ENCODE data around the gene DARS1.

Gene DARS1

GRCh38 chr2:135985018-135985825, at the start of gene DARS1:
DARS1 (minus strand) TSS chr2:135985626; CDS start chr2:135985468, 158 bp downstream.
- peak; percentile 57 to 92 (median 84) for DNase-seq

- DNase-seq: no peak
Observed at GRCh38 chr2:136034629-136035028, 49.2 kb upstream of the DARS1 start.

- DNase-seq: no peak
Observed at GRCh38 chr2:136032817-136033535, 47.5 kb upstream of the DARS1 start.

- no peak for DNase-seq
Observed at GRCh38 chr2:136032192-136032591, 46.8 kb upstream of the DARS1 start.

GRCh38 chr2:136031711-136032110, 46.3 kb upstream of the DARS1 start:
- DNase-seq: no peak

- DNase-seq: no peak
Observed at GRCh38 chr2:136030406-136030805, 45.0 kb upstream of the DARS1 start.

- DNase-seq: no peak
Observed at GRCh38 chr2:136029149-136029548, 43.7 kb upstream of the DARS1 start.

GRCh38 chr2:136028001-136028400, 42.6 kb upstream of the DARS1 start:
- no peak for DNase-seq

GRCh38 chr2:136027112-136027511, 41.7 kb upstream of the DARS1 start:
- no peak for DNase-seq

GRCh38 chr2:136025057-136025973, 39.9 kb upstream of the DARS1 start:
- DNase-seq: peak in 50 of 51 donors; percentile 30 to 94 (median 80)

- no peak for DNase-seq
Observed at GRCh38 chr2:136024616-136025015, 39.2 kb upstream of the DARS1 start.

- no peak for DNase-seq
Observed at GRCh38 chr2:136024185-136024584, 38.8 kb upstream of the DARS1 start.

GRCh38 chr2:136023416-136023815, 38.0 kb upstream of the DARS1 start:
- no peak for DNase-seq

GRCh38 chr2:136022396-136023146, 37.1 kb upstream of the DARS1 start:
- DNase-seq: no peak

- DNase-seq: peak in 1 of 51 donors; percentile 22
Observed at GRCh38 chr2:136021976-136022375, 36.5 kb upstream of the DARS1 start.

GRCh38 chr2:136021406-136021805, 36.0 kb upstream of the DARS1 start:
- no peak for DNase-seq

GRCh38 chr2:136020831-136021230, 35.4 kb upstream of the DARS1 start:
- no peak for DNase-seq

GRCh38 chr2:136019825-136020224, 34.4 kb upstream of the DARS1 start:
- DNase-seq: peak in 8 of 51 donors; percentile 6 to 36 (median 17)

GRCh38 chr2:136019306-136019705, 33.9 kb upstream of the DARS1 start:
- DNase-seq: no peak

- DNase-seq: no peak
Observed at GRCh38 chr2:136017786-136018185, 32.4 kb upstream of the DARS1 start.

GRCh38 chr2:136016836-136017235, 31.4 kb upstream of the DARS1 start:
- DNase-seq: no peak

Data from hypothalamus (tissue), 51 donors.